ENCODE measurements around the gene ERCC4.

ERCC4 gene

DNA sequence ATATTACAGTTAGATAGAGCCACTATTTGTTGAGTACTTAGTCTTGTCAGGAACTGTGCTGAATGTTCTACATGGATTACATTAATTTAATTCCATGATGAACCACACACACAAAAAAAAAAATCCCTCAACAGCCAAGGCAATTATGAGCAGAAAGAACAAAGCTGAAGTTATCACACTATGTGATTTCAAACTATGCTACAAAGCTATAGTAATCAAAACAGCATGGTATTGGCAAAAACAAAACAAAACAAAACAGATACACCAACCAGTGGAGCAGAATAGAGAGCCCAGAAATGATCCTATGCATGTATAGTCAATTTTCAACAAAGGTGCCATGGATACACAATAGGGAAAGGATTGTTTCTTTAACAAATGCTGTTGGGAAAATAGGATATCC, 8.1 kb upstream of the ERCC4 start:
- no peak for DNase-seq

DNA sequence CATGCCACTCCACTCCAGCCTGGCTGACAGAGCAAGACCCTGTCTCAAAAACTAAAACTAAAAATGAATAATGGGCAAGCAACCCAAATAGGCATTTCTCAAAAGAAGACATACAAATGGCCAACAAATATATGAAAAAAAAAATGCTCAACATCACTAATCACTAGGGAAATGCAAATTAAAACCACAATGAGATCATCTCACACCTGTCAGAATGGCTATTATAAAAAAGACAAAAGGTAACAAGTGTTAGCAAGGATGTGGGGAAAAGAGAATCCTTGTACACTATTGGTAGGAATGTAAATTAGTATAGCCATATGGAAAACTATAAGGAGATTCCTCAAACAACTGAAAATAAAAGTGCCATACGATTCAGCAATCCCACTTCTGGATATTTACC, 7.1 kb upstream of the ERCC4 start:
- no peak for DNase-seq

DNA sequence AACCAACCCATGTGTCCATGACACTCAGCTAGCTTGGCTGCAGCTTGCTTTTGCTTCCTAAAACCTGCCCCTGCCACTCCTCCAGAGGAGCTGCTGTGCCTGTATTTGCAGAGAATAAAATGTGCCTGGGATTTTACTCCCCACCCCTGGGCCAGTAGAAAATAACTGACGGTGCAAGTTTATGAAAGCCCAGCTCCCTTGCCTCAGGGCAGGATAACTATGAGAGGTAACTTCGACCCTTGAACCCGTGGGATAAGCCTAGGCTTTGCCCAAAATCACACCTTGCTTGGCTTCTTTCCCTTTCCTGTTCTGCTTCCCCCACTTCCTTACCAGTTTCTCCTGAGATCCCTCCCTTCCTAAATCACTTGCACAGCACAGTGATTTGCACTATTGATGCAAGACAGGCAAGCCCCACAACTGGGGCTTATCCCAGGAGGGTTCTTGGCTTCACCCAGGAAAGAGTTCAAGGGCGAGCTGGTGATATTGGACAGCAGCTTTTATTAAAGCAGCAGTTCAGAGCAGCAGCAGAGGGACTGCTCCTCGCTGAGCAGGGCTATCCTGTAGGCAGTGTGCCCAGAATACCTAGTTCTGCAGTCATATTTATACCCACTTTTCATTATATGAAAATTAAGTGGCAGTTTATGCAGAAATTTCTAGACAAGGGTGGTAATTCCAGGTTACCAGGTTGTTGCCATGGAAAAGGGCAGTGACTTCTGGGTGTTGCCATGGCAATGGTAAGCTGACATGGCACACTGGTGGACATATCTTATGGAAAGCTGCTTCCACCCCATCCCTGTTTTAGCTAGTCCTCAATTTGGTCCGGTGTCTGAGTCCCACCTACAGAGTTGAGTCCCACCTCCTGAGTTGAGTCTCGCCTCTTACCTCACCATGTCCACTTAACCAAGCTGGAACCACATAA, 6.3 kb upstream of the ERCC4 start:
- DNase-seq = no peak

DNA sequence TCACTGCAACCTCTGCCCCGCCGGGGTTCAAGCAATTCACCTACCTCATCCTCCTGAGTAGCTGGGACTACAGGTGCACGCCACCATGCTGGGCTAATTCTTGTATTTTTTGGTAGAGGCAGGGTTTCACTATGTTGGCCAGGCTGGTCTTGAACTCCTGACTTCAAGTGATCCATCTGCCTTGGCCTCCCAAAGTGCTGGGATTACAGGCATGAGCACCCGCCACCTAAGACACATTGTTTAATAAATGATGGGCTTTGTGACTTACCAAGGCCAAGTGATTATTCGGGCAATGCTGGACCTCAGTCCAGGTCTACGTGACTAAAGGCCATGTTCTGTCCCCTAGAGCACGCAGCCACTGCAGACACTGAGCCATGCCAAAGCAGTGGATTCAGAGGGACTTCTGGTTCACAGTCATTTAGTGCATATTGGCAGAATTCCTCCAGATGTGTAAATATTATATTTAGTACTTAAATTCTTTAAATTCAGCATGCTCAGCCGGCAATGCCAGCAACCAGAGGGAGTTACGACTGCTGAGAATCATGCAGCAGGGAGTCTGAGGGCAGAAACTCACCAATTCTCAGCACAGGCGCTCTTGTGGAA, 4.8 kb upstream of the ERCC4 start:
- DNase-seq = no peak

DNA sequence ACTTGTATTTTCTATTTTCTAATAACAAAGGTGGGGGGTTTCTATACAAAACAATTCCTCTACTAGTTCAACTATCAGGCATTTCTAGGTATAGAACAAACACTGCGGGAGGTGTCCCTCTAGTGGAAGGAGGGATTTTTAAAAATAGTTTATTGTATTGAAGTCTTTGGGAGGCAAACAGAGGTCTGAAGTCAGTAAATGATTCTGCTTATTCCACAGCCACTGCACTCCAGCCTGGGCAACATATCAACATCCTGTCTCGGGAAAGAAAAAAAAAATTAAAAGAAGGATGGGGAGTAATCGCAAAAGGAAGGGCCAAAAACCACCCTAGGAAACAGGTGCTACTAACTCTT, 648 bp upstream of the ERCC4 start:
- DNase-seq = peak; percentile 42

DNA sequence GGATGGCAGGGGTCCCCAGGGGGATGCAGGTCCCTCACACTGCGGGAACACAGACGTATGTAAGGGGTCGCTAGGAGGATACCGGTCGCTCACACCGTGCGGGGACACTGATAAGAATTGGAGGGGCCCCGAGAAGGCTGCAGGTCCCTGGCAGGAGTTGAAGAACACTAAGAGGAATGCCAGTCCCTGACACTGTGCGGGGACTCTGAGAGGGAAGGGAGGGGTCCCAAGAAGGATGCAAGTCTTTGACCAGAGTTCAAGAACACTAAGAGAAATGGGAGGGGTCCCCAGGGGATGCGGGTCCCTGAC, 510 bp downstream of the ERCC4 start:
- DNase-seq = no peak

DNA sequence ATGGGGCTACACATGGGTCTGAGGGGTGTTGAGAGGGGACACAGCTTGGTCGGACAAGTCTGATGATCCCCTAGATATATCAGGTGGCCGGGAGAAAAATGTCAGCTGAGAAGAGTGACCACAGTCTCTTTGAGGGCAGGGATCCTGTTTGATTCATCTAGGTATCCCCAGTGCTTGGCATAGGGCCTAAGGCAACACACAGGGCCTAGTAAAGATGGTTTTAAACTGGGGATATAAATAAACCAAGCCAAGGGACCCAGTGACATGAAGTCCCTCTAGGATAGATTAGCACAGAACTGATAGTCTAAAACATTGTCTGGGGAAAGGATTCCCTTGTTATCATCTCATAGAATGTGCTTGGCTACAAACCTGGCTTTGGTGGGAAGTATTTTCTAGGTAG, 1.4 kb downstream of the ERCC4 start:
- DNase-seq = no peak

DNA sequence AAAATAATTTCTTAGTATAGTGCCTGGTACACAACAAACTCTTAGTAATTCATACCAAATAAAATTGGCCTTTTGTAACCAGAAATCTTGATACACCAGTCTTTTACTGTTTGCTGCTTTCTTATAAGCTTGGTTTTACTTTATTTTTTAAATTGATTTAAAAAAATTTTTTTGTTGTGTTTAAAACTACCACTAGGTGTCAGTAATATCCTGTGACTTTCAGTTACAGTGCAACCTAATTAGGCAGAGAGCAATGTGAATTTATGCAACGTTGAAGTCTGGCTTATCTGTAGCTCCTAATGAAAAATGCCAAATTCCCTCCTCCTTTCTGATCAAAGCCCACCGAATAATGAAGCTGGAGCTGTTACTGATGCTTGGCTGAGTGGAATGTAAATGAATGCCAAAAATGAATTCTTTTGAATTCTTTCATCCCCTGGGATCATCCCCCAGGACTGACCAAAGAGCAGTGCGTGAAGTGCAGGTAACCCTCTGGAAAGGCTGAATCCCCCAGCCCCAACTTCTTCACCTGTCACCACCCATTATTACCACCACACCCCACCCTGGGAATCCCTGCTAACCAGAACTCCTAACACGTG, 3.8 kb downstream of the ERCC4 start:
- peak; percentile 65 for DNase-seq

DNA sequence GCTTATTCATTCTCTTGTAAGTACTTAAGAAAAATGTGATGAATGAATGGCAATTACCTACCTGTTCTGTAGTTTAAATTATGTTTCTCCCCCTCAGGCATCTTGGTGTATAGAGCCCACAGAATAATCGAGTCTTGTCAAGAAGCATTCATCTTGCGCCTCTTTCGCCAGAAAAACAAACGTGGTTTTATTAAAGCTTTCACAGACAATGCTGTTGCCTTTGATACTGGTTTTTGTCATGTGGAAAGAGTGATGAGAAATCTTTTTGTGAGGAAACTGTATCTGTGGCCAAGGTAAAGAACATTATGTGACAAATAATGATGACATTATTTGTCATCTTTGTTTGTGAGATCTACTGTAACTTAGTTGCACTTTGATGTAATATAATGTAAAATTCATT, 6.5 kb downstream of the ERCC4 start:
- DNase-seq = no peak

DNA sequence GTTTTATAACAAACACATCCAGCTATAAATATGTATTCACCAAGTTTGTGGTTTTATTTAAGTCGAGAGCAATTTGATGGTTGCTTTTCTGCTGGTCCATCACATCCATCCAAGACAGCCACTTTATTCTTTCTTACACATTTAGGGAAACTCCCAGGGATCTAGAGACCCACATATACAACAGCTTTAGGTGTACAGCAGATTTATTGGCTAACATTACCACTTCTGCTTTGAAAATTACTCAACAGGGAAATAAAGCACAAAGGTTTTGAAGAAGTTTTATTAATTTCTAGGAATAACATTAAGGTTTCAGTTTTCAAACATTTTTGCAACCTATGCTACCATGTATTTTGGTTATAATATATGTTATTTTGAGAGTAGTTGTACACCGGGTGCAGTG, 6.9 kb downstream of the ERCC4 start:
- DNase-seq = no peak

DNA sequence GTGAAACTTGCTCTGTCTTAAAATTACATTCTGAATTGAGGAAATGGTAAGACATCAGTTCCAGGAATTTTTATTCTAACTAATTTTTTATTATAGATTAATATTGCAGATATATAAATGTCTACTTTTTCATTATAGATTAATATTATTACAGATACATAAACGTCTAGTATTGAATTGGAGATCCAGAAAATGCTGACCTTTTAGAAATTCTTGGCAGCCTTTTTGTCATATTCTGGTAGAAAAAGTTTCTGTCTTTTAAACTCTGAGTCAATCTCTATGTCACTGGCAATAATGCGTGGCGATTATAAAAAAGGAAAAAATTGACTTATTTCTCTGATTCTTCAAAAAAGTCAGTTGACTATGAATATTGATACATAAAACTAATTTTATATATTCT, 8.7 kb downstream of the ERCC4 start:
- no peak for DNase-seq

DNA sequence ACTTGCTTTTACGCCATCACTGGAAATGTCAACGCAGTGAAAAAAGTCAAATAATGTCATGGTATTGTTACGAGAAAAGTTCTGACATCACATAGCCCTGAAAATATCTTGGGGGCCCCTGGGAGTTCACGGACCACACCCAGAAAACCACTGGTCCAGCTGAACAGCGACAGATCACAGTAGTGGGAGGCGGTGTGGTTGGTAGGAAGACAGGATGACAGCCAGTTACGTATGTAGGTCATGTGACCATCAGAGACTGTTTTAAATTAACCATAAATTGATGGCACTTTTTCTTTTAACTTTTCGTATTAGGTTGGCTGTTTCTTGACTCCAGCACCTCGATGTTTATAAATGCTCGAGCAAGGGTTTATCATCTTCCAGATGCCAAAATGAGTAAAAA, 11.9 kb downstream of the ERCC4 start:
- no peak for DNase-seq

DNA sequence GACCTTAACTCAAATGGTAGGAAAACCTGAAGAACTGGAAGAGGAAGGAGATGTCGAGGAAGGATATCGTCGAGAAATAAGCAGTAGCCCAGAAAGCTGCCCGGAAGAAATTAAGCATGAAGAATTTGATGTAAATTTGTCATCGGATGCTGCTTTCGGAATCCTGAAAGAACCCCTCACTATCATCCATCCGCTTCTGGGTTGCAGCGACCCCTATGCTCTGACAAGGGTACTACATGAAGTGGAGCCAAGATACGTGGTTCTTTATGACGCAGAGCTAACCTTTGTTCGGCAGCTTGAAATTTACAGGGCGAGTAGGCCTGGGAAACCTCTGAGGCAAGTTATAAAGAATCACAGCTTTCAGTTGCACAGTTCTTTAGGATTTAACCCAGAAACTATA, 15.5 kb downstream of the ERCC4 start:
- no peak for DNase-seq

DNA sequence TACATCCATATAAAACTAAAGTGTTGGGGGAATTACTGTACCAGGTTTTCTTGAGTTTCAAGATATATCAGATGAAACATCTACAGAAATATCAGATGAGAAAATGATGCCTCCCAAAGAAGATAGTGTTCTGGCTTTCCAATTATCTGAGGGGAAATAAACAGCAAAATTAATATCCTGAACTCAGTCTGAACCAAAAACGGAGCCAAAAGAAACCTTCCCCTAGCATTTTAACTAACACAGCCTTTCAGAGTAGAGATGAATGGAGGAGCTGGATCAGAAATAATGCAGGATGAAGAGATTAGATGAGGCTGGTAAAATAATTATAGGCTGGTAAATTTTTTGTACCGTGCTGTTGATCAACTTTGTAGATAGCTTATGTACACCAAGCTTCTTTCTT, 16.2 kb downstream of the ERCC4 start:
- DNase-seq = no peak

DNA sequence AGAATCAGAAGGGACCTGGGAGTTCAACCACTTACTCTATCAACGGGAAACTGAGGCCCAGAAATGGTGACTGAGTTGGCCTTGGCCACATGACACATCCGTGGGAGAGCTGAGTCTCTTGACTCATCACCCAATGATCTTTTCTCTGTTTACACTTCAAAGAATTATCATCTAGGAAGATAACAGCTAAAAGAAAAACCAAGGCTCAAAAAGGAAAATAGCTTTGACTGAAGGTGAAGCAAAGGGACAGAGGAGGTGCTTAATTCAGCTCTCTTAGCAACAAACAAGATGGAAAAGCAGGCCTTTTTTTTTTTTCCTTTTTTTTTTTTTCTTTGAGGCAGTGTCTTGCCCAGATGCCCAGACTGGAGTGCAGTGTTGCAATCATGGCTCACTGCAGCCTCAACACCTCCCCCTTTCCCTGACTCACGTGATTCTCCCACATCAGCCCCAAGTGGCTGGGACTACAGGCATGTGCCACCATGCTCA, 16.7 kb downstream of the ERCC4 start:
- DNase-seq = no peak

DNA sequence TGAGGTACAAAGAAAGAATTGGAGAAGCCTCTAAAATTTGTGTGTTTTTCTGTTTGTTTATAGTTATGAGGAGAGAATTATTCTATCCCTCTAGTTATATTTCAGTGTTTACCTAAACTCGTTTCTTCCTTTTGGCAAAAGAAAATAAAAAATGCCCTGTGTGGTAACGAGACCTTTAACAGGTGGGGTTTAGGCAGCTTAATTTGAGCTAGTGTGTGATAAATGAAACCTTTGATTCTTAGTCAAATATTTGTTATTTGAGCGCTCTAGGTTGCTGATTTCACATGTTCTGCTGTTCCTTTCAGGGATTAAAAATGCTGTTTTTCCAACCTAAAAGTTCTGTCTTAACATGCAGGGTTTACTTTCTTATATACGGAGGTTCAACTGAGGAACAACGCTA, 17.5 kb downstream of the ERCC4 start:
- DNase-seq = no peak

DNA sequence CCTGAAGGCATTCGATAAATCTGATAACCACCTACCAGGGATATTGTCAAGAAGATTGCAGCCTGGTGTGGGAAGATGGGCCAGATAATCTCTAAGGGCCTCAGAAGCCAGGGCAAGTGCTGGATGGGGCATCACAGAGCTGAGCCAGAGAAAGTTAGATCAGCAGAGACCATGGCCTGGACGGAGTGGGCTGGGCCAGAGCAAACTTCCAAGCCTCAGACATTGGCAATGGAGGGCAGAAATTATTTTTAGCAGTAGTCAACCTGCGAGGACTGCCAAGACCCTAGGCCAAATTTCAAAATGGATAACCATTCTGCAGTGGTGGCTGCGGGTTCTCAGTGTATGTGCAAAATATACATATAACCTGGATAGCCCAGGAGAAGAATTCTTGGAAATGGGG, 18.5 kb downstream of the ERCC4 start:
- DNase-seq = no peak

DNA sequence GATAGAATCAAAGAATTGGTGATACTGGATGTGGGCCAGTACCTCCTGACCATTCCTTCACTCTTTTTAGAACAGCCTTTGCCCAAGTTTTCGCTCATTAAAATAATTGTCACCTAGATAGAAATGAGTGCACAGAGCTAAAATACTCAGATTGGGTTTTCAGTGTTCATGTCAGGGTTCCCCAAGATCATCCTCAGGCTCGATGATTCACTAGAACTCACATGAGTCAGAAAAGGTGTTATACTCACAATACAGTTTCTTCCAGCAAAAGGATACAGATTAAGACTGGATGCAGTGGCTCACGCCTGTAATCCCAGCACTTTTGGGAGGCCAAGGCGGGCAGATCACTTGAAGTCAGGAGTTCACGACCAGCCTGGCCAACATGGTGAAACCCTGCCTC, 19.9 kb downstream of the ERCC4 start:
- no peak for DNase-seq

DNA sequence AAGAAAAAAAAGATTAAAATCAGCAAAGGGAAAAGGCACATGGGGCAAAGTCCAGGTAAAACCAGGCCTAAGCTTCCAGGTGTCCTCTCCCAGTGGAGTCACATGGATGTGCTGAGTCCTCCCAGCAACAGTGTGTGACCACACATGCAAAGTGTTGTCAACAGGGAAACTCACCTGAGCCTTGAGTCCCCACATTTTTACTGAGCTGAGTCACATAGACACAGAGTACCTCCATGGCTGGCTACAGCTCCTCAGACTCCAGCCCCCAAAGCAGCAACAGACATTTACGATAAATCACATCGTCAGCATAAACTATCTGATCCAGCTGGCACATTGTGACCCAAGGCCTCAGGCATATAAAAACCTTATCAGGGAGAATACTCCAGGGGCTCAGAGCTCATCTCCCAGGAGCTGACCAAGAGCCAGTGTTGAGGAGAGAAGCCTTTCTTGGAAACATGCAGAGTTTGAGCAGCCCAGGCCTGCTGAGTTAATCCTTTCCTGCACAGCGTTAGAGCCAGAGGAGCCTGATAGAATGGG, 20.5 kb downstream of the ERCC4 start:
- no peak for DNase-seq

DNA sequence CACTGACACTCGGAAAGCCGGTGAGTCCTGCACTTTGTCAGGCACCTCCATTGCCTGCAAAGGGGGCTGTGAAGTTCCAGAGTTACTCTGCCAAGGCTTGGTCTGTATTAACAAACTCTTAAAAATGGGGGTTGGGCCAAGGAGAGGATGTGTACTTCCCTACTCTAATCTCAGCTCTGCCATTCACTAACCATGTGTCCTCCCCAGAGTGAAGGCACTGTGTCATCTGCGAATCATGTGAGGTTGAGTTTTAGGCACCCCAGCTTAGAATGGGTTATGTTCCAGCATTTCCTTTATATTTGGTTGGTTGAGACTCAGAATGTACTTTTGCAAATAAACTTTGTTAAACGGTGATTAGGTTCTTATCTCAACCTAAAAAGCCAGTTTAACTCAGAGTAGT, 24.9 kb downstream of the ERCC4 start:
- DNase-seq = no peak

DNA sequence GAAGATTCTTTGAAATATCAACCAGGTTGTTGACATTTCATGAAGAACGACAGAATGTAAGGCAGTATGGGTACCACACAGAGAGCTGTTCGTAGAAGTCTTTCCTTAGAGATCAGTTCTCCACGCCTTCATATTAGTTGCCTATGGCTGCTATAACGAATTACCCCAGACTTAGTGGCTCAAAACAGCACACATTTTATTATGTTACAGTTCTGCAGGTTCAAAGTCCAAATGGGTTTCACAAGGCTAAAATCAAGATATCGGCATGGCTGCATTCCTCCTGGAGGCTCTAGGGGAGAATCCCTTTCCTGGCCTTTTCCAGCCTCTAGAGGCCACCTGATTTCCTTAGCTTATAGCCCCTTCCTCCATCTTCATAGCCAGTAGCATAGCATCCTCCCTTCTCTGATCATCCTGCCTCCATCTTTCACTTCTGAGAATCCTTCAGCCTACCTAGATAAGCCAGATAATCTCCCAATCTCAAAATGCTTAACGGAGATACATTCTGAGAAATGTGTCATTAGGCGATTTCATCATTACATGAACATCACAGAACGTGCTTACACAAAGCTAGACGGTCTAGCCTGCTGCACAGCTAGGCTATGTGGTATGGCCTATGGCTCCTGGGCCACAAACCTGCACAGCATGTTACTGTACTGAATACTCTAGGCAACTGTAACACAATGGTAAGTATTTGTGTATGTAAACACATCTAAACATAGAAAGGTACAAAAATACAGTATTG, 26.0 kb downstream of the ERCC4 start:
- DNase-seq = no peak

DNA sequence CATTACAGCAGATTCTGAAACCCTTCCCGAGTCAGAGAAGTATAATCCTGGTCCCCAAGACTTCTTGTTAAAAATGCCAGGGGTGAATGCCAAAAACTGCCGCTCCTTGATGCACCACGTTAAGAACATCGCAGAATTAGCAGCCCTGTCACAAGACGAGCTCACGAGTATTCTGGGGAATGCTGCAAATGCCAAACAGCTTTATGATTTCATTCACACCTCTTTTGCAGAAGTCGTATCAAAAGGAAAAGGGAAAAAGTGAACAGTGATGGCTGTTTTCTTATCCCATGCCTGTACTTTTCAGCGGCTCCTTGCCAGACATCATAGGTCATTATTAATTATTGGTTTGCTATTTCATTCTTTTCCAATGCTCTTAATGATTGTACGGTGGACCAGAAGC, 28.1 kb downstream of the ERCC4 start:
- DNase-seq = no peak

DNA sequence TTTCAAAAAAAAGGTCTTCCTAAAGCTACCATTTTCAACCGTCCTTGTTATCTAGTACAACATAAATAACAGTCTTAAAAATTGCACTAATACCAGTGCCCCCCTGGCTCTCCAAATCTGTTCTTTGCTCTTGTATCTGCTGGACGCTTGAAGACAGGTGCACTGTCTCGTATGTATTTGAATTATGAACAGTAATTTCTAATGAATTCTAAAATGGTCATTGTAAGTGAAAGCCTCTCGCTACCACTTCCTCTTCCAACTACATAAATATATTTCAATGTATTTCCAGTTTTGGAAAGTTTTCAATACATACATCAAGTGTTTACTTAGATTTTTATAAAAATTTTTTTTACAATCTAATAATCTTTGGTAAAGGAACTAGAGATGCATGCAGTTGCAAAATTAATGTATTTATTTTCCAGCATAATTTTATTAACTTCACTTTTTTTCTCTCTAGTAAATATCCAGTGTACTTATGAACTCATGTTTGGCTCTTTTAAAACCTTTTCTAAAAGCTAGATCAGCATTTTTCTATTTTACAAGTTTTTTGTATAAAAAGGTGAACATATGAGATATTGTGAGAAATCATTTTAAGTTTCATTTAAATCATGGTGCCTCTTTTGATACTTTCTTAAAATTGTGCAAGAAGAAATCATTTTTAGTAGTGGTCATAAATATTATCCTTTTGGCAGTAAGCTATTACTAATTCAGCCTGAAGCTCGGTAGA, 31.0 kb downstream of the ERCC4 start:
- no peak for DNase-seq
